Measurements from ENCODE around the gene PHF21B.

Gene PHF21B

GRCh38 chr22:44845796-44846720 is 163.7 kb downstream of the PHF21B start:
- Histone ChIP-seq H2BK120ac (ENCODE audit: low read depth, low read length) (no peak overlapping the region), H2BK15ac (ENCODE audit: low read depth, poor library complexity, severe bottlenecking) (no peak overlapping the region), H3K27ac (ENCODE audit: low read length, poor library complexity, severe bottlenecking) (no peak overlapping the region), H4K91ac (ENCODE audit: low read length) (no peak overlapping the region), H3K4ac (ENCODE audit: low read depth in 1 of 2, low read length in 2 of 2) (no peak overlapping the region), H2BK12ac (ENCODE audit: low read length in 2 of 2) (no peak overlapping the region), H3K4me2 (ENCODE audit: low read length, poor library complexity, severe bottlenecking) (no peak overlapping the region), H3K14ac (ENCODE audit: low read length in 2 of 2) (no peak overlapping the region), H3K23ac (ENCODE audit: low read length in 2 of 2) (no peak overlapping the region), H3K4me3 (ENCODE audit: insufficient read depth in 1 of 2, low read depth in 1 of 2, low read length in 2 of 2) (no peak overlapping the region), H2AFZ (ENCODE audit: low read depth, low read length) (no peak overlapping the region), H3K27me3 (ENCODE audit: control insufficient read depth in 1 of 2, insufficient read depth in 1 of 2, low read length in 2 of 2) (peaks cover 0 to 19% of the 10 kb centered on the region in 2 experiments), H3K36me3 (ENCODE audit: control insufficient read depth in 1 of 2, insufficient read depth in 2 of 2, low read depth in 1 of 2, low read length in 2 of 2) (no peaks in the 10 kb centered on the region), H3K9me3 (ENCODE audit: control insufficient read depth, low read length) (peaks cover 2% of the 10 kb centered on the region), H3K9ac (ENCODE audit: low read length) (no peak overlapping the region), H2BK5ac (ENCODE audit: low read depth, low read length, poor library complexity, severe bottlenecking) (no peak overlapping the region), H2AK5ac (ENCODE audit: low read length, severe bottlenecking) (no peak overlapping the region), H4K8ac (ENCODE audit: low read length) (no peak overlapping the region), H3K79me1 (replicated peaks; ENCODE audit: low read length, poor library complexity, severe bottlenecking) (no peaks in the 10 kb centered on the region), H3K4me1 (ENCODE audit: control insufficient read depth, insufficient read depth, low read depth, low read length) (no peaks in the 10 kb centered on the region), H3K18ac (ENCODE audit: low read depth in 1 of 2, low read length in 2 of 2) (no peak overlapping the region)
- no peak for DNase-seq
- 86% methylated on average over 25 of the region's 25 CpGs for WGBS

- H3K4me1 ChIP-seq (ENCODE audit: control insufficient read depth, insufficient read depth, low read depth, low read length) = no peaks in the 10 kb centered on the region
- H3K9ac ChIP-seq (ENCODE audit: low read length) = no peak overlapping the region
- H3K27ac ChIP-seq (ENCODE audit: low read length, poor library complexity, severe bottlenecking) = no peak overlapping the region
- no peak overlapping the region for H3K18ac ChIP-seq (ENCODE audit: low read depth in 1 of 2, low read length in 2 of 2)
- H2AK5ac ChIP-seq (ENCODE audit: low read length, severe bottlenecking) = no peak overlapping the region
- H3K4me2 ChIP-seq (ENCODE audit: low read length, poor library complexity, severe bottlenecking) = no peak overlapping the region
- WGBS = 85% methylated on average over 8 of the region's 8 CpGs
- H3K4me3 ChIP-seq (ENCODE audit: insufficient read depth in 1 of 2, low read depth in 1 of 2, low read length in 2 of 2) = no peak overlapping the region
- no peak overlapping the region for H4K8ac ChIP-seq (ENCODE audit: low read length)
- H3K9me3 ChIP-seq (ENCODE audit: control insufficient read depth, low read length) = peaks cover 2% of the 10 kb centered on the region
- H2AFZ ChIP-seq (ENCODE audit: low read depth, low read length) = no peak overlapping the region
- H3K23ac ChIP-seq (ENCODE audit: low read length in 2 of 2) = no peak overlapping the region
- no peak overlapping the region for H3K4ac ChIP-seq (ENCODE audit: low read depth in 1 of 2, low read length in 2 of 2)
- no peak overlapping the region for H3K14ac ChIP-seq (ENCODE audit: low read length in 2 of 2)
- DNase-seq = no peak
- no peak overlapping the region for H2BK12ac ChIP-seq (ENCODE audit: low read length in 2 of 2)
- no peak overlapping the region for H4K91ac ChIP-seq (ENCODE audit: low read length)
- no peaks in the 10 kb centered on the region for H3K79me1 ChIP-seq (replicated peaks; ENCODE audit: low read length, poor library complexity, severe bottlenecking)
- H3K36me3 ChIP-seq (ENCODE audit: control insufficient read depth in 1 of 2, insufficient read depth in 2 of 2, low read depth in 1 of 2, low read length in 2 of 2) = no peaks in the 10 kb centered on the region
- no peak overlapping the region for H2BK5ac ChIP-seq (ENCODE audit: low read depth, low read length, poor library complexity, severe bottlenecking)
- H2BK120ac ChIP-seq (ENCODE audit: low read depth, low read length) = no peak overlapping the region
- H3K27me3 ChIP-seq (ENCODE audit: control insufficient read depth in 1 of 2, insufficient read depth in 1 of 2, low read length in 2 of 2) = peaks cover 0 to 27% of the 10 kb centered on the region in 2 experiments
- H2BK15ac ChIP-seq (ENCODE audit: low read depth, poor library complexity, severe bottlenecking) = no peak overlapping the region
Observed at GRCh38 chr22:44845191-44845590, 164.6 kb downstream of the PHF21B start.

GRCh38 chr22:44842417-44842816 is 167.4 kb downstream of the PHF21B start:
- no peaks in the 10 kb centered on the region for H3K4me1 ChIP-seq (ENCODE audit: control insufficient read depth, insufficient read depth, low read depth, low read length)
- no peak overlapping the region for H4K91ac ChIP-seq (ENCODE audit: low read length)
- H3K4me2 ChIP-seq (ENCODE audit: low read length, poor library complexity, severe bottlenecking) = no peak overlapping the region
- no peak overlapping the region for H2BK5ac ChIP-seq (ENCODE audit: low read depth, low read length, poor library complexity, severe bottlenecking)
- H3K9me3 ChIP-seq (ENCODE audit: control insufficient read depth, low read length) = peaks cover 2% of the 10 kb centered on the region
- H3K27me3 ChIP-seq (ENCODE audit: control insufficient read depth in 1 of 2, insufficient read depth in 1 of 2, low read length in 2 of 2) = peaks cover 6 to 46% of the 10 kb centered on the region in 2 experiments
- H3K4ac ChIP-seq (ENCODE audit: low read depth in 1 of 2, low read length in 2 of 2) = no peak overlapping the region
- no peak overlapping the region for H3K27ac ChIP-seq (ENCODE audit: low read length, poor library complexity, severe bottlenecking)
- no peak overlapping the region for H3K9ac ChIP-seq (ENCODE audit: low read length)
- H4K8ac ChIP-seq (ENCODE audit: low read length) = no peak overlapping the region
- no peak overlapping the region for H2AFZ ChIP-seq (ENCODE audit: low read depth, low read length)
- H2AK5ac ChIP-seq (ENCODE audit: low read length, severe bottlenecking) = no peak overlapping the region
- no peak for DNase-seq
- no peaks in the 10 kb centered on the region for H3K79me1 ChIP-seq (replicated peaks; ENCODE audit: low read length, poor library complexity, severe bottlenecking)
- H3K36me3 ChIP-seq (ENCODE audit: control insufficient read depth in 1 of 2, insufficient read depth in 2 of 2, low read depth in 1 of 2, low read length in 2 of 2) = no peaks in the 10 kb centered on the region
- no peak overlapping the region for H3K4me3 ChIP-seq (ENCODE audit: insufficient read depth in 1 of 2, low read depth in 1 of 2, low read length in 2 of 2)
- H2BK15ac ChIP-seq (ENCODE audit: low read depth, poor library complexity, severe bottlenecking) = no peak overlapping the region
- H3K23ac ChIP-seq (ENCODE audit: low read length in 2 of 2) = no peak overlapping the region
- H2BK120ac ChIP-seq (ENCODE audit: low read depth, low read length) = no peak overlapping the region
- 72% methylated on average over 7 of the region's 7 CpGs for WGBS
- no peak overlapping the region for H3K18ac ChIP-seq (ENCODE audit: low read depth in 1 of 2, low read length in 2 of 2)
- no peak overlapping the region for H3K14ac ChIP-seq (ENCODE audit: low read length in 2 of 2)
- no peak overlapping the region for H2BK12ac ChIP-seq (ENCODE audit: low read length in 2 of 2)

GRCh38 chr22:44840611-44841322 is 169.0 kb downstream of the PHF21B start:
- Histone ChIP-seq H4K8ac (ENCODE audit: low read length) (no peak overlapping the region), H3K4me1 (ENCODE audit: control insufficient read depth, insufficient read depth, low read depth, low read length) (no peaks in the 10 kb centered on the region), H3K36me3 (ENCODE audit: control insufficient read depth in 1 of 2, insufficient read depth in 2 of 2, low read depth in 1 of 2, low read length in 2 of 2) (no peaks in the 10 kb centered on the region), H3K14ac (ENCODE audit: low read length in 2 of 2) (no peak overlapping the region), H2BK12ac (ENCODE audit: low read length in 2 of 2) (no peak overlapping the region), H3K9me3 (ENCODE audit: control insufficient read depth, low read length) (peaks cover 4% of the 10 kb centered on the region), H3K79me1 (replicated peaks; ENCODE audit: low read length, poor library complexity, severe bottlenecking) (no peaks in the 10 kb centered on the region), H3K4me3 (ENCODE audit: insufficient read depth in 1 of 2, low read depth in 1 of 2, low read length in 2 of 2) (no peak overlapping the region), H3K27ac (ENCODE audit: low read length, poor library complexity, severe bottlenecking) (no peak overlapping the region), H3K18ac (ENCODE audit: low read depth in 1 of 2, low read length in 2 of 2) (no peak overlapping the region), H2BK120ac (ENCODE audit: low read depth, low read length) (no peak overlapping the region), H2AFZ (ENCODE audit: low read depth, low read length) (no peak overlapping the region), H3K4me2 (ENCODE audit: low read length, poor library complexity, severe bottlenecking) (no peak overlapping the region), H2AK5ac (ENCODE audit: low read length, severe bottlenecking) (no peak overlapping the region), H3K4ac (ENCODE audit: low read depth in 1 of 2, low read length in 2 of 2) (no peak overlapping the region), H3K23ac (ENCODE audit: low read length in 2 of 2) (no peak overlapping the region), H3K27me3 (ENCODE audit: control insufficient read depth in 1 of 2, insufficient read depth in 1 of 2, low read length in 2 of 2) (peaks cover 6 to 48% of the 10 kb centered on the region in 2 experiments), H3K9ac (ENCODE audit: low read length) (no peak overlapping the region), H4K91ac (ENCODE audit: low read length) (no peak overlapping the region), H2BK5ac (ENCODE audit: low read depth, low read length, poor library complexity, severe bottlenecking) (no peak overlapping the region), H2BK15ac (ENCODE audit: low read depth, poor library complexity, severe bottlenecking) (no peak overlapping the region)
- 84% methylated on average over 30 of the region's 30 CpGs for WGBS
- DNase-seq = no peak

Data from mesenchymal stem cell (in vitro differentiated cells and primary cell).